RWPE2 (cell line): ENCODE results near the gene CDH4.

Experiments
- ATAC-seq: fragments of 200-7000 bp; cut with Tn5 transposase; 3 replicates; pipeline ENCODE4 v1.9.1; 2021; ENCODE audit warnings: low read depth
- DNase-seq: peaks from one replicate; pipeline ENCODE4 v3.0.0-alpha.2; 2020; ENCODE audit warnings: low spot score
- H3K27ac ChIP-seq: fragments of 450-650 bp; 2 replicates; pipeline ENCODE4 v1.5.1; 2017; ENCODE audit warnings: mild to moderate bottlenecking; ENCODE audit not compliant: poor library complexity, severe bottlenecking
- H3K27me3 ChIP-seq: fragments of 250-450 bp; sonication (Bioruptor Pico); 2 replicates; pipeline ENCODE4 v1.5.1; 2021; ENCODE audit warnings: mild to moderate bottlenecking, moderate library complexity; ENCODE audit not compliant: insufficient read depth, poor library complexity, severe bottlenecking
- H3K36me3 ChIP-seq: fragments of 250-450 bp; sonication (Bioruptor Pico); 2 replicates; pipeline ENCODE4 v1.5.1; 2020; ENCODE audit warnings: low read depth, mild to moderate bottlenecking, moderate library complexity
- H3K4me1 ChIP-seq: fragments of 250-450 bp; sonication (Bioruptor Pico); 2 replicates; pipeline ENCODE4 v1.5.1; 2021; ENCODE audit warnings: mild to moderate bottlenecking, moderate library complexity; ENCODE audit not compliant: insufficient read depth, poor library complexity, severe bottlenecking
- H3K4me3 ChIP-seq: fragments of 250-450 bp; sonication (Bioruptor Pico); 2 replicates; pipeline ENCODE4 v1.5.1; 2021; ENCODE audit warnings: mild to moderate bottlenecking, moderate library complexity; ENCODE audit not compliant: severe bottlenecking
- H3K9me3 ChIP-seq: fragments of 250-450 bp; sonication (Bioruptor Pico); 2 replicates; pipeline ENCODE4 v1.5.1; 2021; ENCODE audit warnings: mild to moderate bottlenecking, moderate library complexity; ENCODE audit not compliant: severe bottlenecking
- CTCF ChIP-seq: fragments of 450-650 bp; IDR thresholded peaks from one replicate; pipeline ENCODE4 v1.5.1; 2017; ENCODE audit warnings: mild to moderate bottlenecking, moderate library complexity; ENCODE audit not compliant: poor library complexity, severe bottlenecking

CDH4 gene

GRCh38 chr20:61814244-61814643 is 562.2 kb downstream of the CDH4 start:
- H3K9me3 ChIP-seq, result no peaks in the 10 kb centered on the region
- no peaks in the 10 kb centered on the region for H3K4me1 ChIP-seq
- DNase-seq (no peak), ATAC-seq (no peak)
- H3K4me3 ChIP-seq, result no peak overlapping the region
- H3K27me3 ChIP-seq, result no peaks in the 10 kb centered on the region
- no peak for TF ChIP-seq CTCF
- H3K36me3 ChIP-seq, result no peaks in the 10 kb centered on the region
- no peak overlapping the region for H3K27ac ChIP-seq

DNA sequence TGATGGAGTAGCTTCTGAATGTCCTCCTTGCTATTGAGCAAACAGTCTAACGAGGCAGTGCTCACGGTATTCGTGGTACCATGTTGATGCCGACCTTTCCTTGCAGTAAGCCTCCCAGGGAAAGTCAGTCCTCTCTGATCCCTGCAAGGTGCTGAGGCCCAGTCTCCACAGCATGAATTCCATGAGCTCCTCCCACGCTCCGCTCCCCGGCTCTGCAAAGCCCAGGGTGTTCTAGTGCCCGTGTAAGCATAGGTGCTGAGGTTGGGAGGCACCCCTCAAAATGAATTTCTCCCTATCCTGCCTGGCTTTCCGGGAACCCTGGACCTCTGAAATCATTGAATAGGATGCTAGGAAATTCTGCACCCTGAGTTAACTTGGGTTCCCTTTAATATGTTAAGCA is 562.7 kb downstream of the CDH4 start:
- DNase-seq (no peak), ATAC-seq (no peak)
- Histone ChIP-seq H3K27me3 (no peaks in the 10 kb centered on the region), H3K36me3 (no peaks in the 10 kb centered on the region), H3K9me3 (no peaks in the 10 kb centered on the region), H3K4me1 (no peaks in the 10 kb centered on the region), H3K4me3 (no peak overlapping the region), H3K27ac (no peak overlapping the region)
- TF ChIP-seq CTCF, result no peak

GRCh38 chr20:61815176-61815575 is 563.1 kb downstream of the CDH4 start:
- Histone ChIP-seq H3K4me3 (no peak overlapping the region), H3K9me3 (no peaks in the 10 kb centered on the region), H3K27ac (no peak overlapping the region), H3K36me3 (no peaks in the 10 kb centered on the region), H3K27me3 (no peaks in the 10 kb centered on the region), H3K4me1 (no peaks in the 10 kb centered on the region)
- TF ChIP-seq CTCF, result no peak
- ATAC-seq, result no peak
- no peak for DNase-seq

GRCh38 chr20:61815678-61816077 is 563.6 kb downstream of the CDH4 start:
- Histone ChIP-seq H3K9me3 (no peaks in the 10 kb centered on the region), H3K36me3 (no peaks in the 10 kb centered on the region), H3K4me3 (no peak overlapping the region), H3K27me3 (no peaks in the 10 kb centered on the region), H3K4me1 (no peaks in the 10 kb centered on the region), H3K27ac (no peak overlapping the region)
- DNase-seq (no peak), ATAC-seq (no peak)
- TF ChIP-seq CTCF, result no peak

DNA sequence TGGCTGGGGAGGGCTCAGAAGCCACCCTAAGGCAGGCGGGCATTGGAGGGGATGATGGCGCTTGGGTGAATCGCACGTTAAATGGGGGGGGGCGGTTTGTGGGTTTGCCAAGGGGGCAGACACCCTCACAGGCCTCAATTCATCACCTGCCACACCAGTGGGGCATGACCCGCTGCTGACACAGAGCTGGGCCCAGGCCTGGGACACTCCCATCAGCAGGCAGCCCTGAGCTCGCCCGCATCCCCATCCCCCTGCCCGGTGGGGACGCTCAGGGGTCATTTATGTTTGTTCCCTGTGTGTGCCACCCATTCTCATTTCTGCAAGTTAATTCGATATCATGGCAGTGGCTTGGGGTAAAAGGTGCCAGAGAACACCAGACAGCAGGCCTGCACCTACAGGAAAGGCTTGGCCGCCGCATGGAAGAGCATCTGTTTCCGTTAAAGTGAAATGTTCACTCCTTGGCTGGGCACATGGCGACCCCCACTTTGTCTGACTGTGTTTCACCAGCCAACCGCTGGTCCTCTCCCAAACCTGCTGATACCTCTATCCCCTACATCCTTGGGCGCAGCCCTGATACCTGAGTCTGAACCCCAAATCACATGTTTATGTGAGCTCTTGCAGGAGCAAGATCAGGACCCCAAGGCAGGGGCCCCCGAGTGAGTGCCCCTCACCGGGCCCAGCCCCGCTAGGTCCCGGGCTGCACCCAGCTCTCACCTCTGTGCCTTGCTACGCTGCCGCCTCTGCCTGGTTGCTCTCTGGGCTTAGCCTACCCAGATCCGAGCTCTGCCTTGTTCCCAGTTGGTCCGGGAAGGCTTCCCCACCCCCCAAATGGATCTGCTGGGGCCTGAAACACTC is 564.8 kb downstream of the CDH4 start:
- TF ChIP-seq CTCF, result no peak
- H3K4me1 ChIP-seq, result no peaks in the 10 kb centered on the region
- no peaks in the 10 kb centered on the region for H3K36me3 ChIP-seq
- H3K9me3 ChIP-seq, result no peaks in the 10 kb centered on the region
- DNase-seq, result no peak
- H3K4me3 ChIP-seq, result no peak overlapping the region
- no peak overlapping the region for H3K27ac ChIP-seq
- ATAC-seq, result no peak
- no peaks in the 10 kb centered on the region for H3K27me3 ChIP-seq
